NCI-H187 (cell line): ENCODE data around the gene WDR72.
"Not testable (repeated sequence)": the region's sequence is repeated elsewhere in the genome, so short reads cannot be mapped to it uniquely, and the experiment has no call there.

Experiments
- DNase-seq, 2 experiments: peaks; one replicate each; lab custom pipeline; 2025; lab: John Stamatoyannopoulos, UW

The WDR72 gene

GRCh38 chr15:53589520-53590057 lies 169.9 kb downstream of the WDR72 start:
- DNase-seq = no peak

- DNase-seq = no peak
Measured at GRCh38 chr15:53588773-53589172, 170.7 kb downstream of the WDR72 start.

- DNase-seq = peak; percentile 1 to 12
Measured at GRCh38 chr15:53586799-53587198, 172.7 kb downstream of the WDR72 start.

GRCh38 chr15:53581513-53581912 lies 177.9 kb downstream of the WDR72 start:
- no peak for DNase-seq

- DNase-seq = no peak
Measured at GRCh38 chr15:53580366-53580765, 179.1 kb downstream of the WDR72 start.

- no peak for DNase-seq
Measured at GRCh38 chr15:53576841-53577240, 182.6 kb downstream of the WDR72 start.

- no peak for DNase-seq
Measured at GRCh38 chr15:53573091-53573490, 186.4 kb downstream of the WDR72 start.

GRCh38 chr15:53569751-53570480 lies 189.5 kb downstream of the WDR72 start:
- no peak for DNase-seq

GRCh38 chr15:53566912-53567311 lies 192.6 kb downstream of the WDR72 start:
- DNase-seq = no peak

GRCh38 chr15:53565721-53566120 lies 193.7 kb downstream of the WDR72 start:
- DNase-seq = no peak

- DNase-seq = no peak
Measured at GRCh38 chr15:53564647-53565046, 194.8 kb downstream of the WDR72 start.

- no peak for DNase-seq
Measured at GRCh38 chr15:53563627-53564026, 195.8 kb downstream of the WDR72 start.

- DNase-seq = no peak
Measured at GRCh38 chr15:53559364-53560277, 199.8 kb downstream of the WDR72 start.

GRCh38 chr15:53558384-53558783 lies 201.1 kb downstream of the WDR72 start:
- no peak for DNase-seq

GRCh38 chr15:53555226-53555625 lies 204.2 kb downstream of the WDR72 start:
- DNase-seq = no peak

- no peak for DNase-seq
Measured at GRCh38 chr15:53549697-53550305, 209.7 kb downstream of the WDR72 start.

- no peak for DNase-seq
Measured at GRCh38 chr15:53548236-53548635, 211.2 kb downstream of the WDR72 start.

GRCh38 chr15:53540626-53541300 lies 218.7 kb downstream of the WDR72 start:
- not testable (repeated sequence) for DNase-seq

GRCh38 chr15:53539878-53540277 lies 219.6 kb downstream of the WDR72 start:
- no peak for DNase-seq

GRCh38 chr15:53536479-53537120 lies 222.9 kb downstream of the WDR72 start:
- DNase-seq = no peak

- DNase-seq = no peak
Measured at GRCh38 chr15:53535886-53536285, 223.6 kb downstream of the WDR72 start.
